Ectodermal cell (in vitro differentiated cells): ENCODE data around the gene GBE1.

ENCODE experiments used
- H3K27ac ChIP-seq: 2 replicates; pipeline ENCODE4 v1.7.0; 2013; ENCODE audit warnings: mild to moderate bottlenecking, low read depth, low read length; ENCODE audit not compliant: insufficient read depth, poor library complexity, severe bottlenecking
- H3K27me3 ChIP-seq: 2 replicates; pipeline ENCODE4 v1.7.0; 2013; ENCODE audit warnings: mild to moderate bottlenecking, low read length; ENCODE audit not compliant: insufficient read depth, control insufficient read depth, poor library complexity, severe bottlenecking
- H3K36me3 ChIP-seq: one replicate; pipeline ENCODE4 v1.7.0; 2013; ENCODE audit warnings: low read length; ENCODE audit not compliant: control insufficient read depth, insufficient read depth
- H3K4me1 ChIP-seq: one replicate; pipeline ENCODE4 v1.7.0; 2013; ENCODE audit warnings: low read length; ENCODE audit not compliant: control insufficient read depth, insufficient read depth
- H3K4me3 ChIP-seq: 2 replicates; pipeline ENCODE4 v1.7.0; 2013; ENCODE audit warnings: low read depth, low read length, control low read depth; ENCODE audit not compliant: insufficient read depth
- H3K9me3 ChIP-seq: 2 replicates; pipeline ENCODE4 v1.7.0; 2013; ENCODE audit warnings: mild to moderate bottlenecking, low read length, moderate library complexity; ENCODE audit not compliant: control insufficient read depth
- WGBS, 2 experiments: methylation state at CpG; one replicate each; pipeline ENCODE4 v1.1.7; 2013; ENCODE audit warnings: missing lambda C conversion rate in 2 of 2; 5-methylcytosine and 5-hydroxymethylcytosine counted together

GBE1 gene

DNA sequence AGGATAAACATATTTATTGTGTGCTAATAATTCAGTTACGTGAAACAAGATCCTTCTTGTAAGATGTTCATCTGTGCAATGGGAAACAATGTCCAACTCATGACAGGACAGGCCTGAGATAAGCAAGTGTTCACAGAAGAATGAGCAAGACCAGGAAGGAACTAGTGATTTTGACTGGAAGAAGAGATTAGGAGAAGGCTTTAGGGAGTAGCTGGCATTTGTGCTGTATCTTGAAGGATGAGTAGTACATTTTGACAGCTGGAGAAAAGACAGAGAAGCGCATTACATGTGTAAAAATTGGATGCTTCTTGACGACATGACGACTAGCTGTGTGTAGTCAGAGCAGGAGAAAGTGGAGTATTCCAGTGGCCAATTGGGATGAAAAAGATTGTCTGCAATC is 48.4 kb downstream of the GBE1 start:
- WGBS, 2 experiments: 90 to 96% methylated on average over 4 of the region's 4 CpGs

DNA sequence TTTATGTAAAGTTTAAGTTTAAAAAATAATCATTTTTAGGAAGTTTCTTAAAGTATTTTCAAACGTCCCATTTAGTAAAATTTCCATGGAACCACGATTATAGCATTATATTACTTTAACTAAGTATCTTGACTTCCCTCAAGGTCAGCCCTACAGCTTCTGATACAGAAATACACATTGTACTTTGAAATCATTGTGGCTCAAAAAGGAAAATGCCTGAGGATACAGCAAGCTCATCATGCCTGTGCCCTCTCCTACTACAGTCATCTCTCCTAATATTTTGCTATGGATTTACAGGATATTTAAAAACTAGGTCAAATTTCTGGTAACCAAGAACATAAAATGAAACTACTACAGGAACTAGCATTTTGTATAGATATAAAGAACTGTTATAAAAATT is 51.8 kb downstream of the GBE1 start:
- Histone ChIP-seq H3K9me3 (no peaks in the 10 kb centered on the region), H3K4me1 (no peaks in the 10 kb centered on the region)
- WGBS, 2 experiments: 88 to 90% methylated on average over 2 of the region's 2 CpGs

More for the DNA sequence above, 48.4 kb downstream of the GBE1 start:
- H3K4me1 ChIP-seq: no peaks in the 10 kb centered on the region
- H3K4me3 ChIP-seq: no peak overlapping the region
- H3K9me3 ChIP-seq: no peaks in the 10 kb centered on the region
- H3K36me3 ChIP-seq: no peaks in the 10 kb centered on the region
- H3K27ac ChIP-seq: no peak overlapping the region
- no peaks in the 10 kb centered on the region for H3K27me3 ChIP-seq

DNA sequence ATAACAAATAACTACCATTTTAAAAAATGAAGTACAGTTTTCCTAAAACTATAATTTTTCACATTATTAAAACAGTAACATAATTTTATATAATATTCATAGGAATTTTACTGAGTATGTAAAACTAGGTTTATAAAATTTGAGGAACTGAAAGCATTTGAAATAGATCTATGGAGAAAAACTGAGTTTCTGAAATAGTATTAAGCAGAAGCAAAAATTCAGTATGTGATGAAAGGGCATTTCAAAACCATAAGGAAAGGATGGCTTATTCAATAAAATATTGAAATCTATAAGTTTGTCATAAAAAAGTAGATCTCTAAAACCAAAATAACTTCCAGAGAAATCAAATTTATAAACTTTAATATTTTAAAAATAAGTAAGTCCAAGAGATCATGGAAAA is 53.4 kb downstream of the GBE1 start:
- Histone ChIP-seq H3K27ac (no peak overlapping the region), H3K4me1 (no peaks in the 10 kb centered on the region), H3K27me3 (no peaks in the 10 kb centered on the region), H3K9me3 (no peaks in the 10 kb centered on the region), H3K4me3 (no peak overlapping the region), H3K36me3 (no peaks in the 10 kb centered on the region)

More for the DNA sequence above, 51.8 kb downstream of the GBE1 start:
- H3K4me3 ChIP-seq: no peak overlapping the region
- no peaks in the 10 kb centered on the region for H3K27me3 ChIP-seq
- no peak overlapping the region for H3K27ac ChIP-seq
- H3K36me3 ChIP-seq: no peaks in the 10 kb centered on the region

DNA sequence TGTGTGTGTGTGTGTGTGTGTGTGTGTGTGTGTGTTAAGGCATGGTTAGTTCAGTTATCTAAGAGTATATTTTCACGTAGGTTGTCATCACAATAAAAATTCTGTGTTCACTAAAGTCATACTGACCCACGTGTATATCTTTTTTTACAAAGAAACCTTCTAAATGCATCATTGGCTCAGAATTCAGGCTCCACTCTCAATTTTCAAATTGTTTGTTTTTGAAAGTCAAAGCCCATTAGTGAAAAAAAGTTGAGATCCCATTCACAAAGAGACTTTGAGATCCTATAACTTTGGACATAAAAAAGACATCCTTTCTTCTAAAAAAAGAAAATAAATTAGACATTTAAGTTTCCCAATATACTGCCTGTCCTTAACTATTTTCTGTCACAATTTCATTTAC is 59.3 kb downstream of the GBE1 start:
- WGBS, 2 experiments: 89 to 98% methylated on average over 2 of the region's 2 CpGs

DNA sequence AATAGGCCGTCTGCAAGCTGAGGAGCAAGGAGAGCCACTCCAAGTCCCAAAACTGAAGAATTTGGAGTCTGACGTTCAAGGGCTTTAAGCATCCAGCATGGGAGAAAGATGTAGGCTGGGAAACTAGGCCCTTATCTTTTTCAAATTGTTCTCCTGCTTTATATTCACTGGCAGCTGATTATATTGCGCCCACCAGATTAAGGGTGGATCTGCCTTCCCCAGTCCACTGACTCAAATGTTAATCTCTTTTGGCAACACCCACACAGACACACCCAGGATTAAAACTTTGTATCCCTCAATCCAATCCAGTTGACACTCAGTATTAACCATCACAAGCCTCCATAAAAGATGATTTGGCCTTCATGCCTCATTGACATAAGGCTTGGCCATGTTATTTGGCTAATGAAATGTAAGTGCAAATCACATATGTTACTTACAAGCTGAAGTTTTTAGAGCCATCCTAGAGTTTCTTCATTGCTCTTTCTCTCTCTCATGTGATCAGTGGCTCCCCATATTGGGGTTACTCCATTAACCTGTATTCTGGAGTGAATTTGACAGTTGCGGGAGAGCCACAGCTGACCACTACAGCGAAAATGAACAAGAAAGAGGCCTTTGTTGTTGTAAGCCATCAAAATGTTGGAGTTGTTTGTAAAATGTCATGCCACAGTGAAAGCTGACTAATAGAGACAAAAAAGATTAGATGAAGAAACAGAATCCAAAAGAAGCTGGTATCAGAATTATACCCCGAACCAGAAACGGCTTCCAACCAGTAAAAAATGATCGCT is 61.7 kb downstream of the GBE1 start:
- H3K27ac ChIP-seq: no peak overlapping the region
- H3K4me3 ChIP-seq: no peak overlapping the region

More for the DNA sequence above, 59.3 kb downstream of the GBE1 start:
- Histone ChIP-seq H3K4me3 (no peak overlapping the region), H3K9me3 (no peaks in the 10 kb centered on the region), H3K4me1 (no peaks in the 10 kb centered on the region), H3K27me3 (no peaks in the 10 kb centered on the region), H3K36me3 (no peaks in the 10 kb centered on the region), H3K27ac (no peak overlapping the region)

DNA sequence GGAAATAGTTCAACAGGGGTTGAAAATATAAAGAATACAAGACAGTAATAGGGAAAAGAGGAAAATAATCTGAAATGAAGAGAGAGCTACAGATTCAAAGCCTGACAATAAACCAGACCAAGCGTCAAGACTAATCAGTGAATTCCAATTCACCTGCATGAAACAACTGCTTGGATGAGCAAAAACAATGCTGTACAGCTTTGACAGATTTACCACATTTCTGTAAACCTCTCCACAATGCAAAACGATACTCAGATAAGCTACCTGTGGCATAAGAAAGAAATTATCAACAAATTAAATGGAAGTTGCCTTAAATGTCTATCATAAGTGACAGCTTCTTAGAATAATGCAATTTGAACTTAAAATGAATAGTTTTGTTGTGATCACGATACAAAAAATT is 65.4 kb downstream of the GBE1 start:
- H3K4me1 ChIP-seq: no peaks in the 10 kb centered on the region
- WGBS, 2 experiments: 96 to 97% methylated on average over 2 to 3 of the region's 3 CpGs

More for the DNA sequence above, 61.7 kb downstream of the GBE1 start:
- Histone ChIP-seq H3K4me1 (no peaks in the 10 kb centered on the region), H3K9me3 (no peaks in the 10 kb centered on the region), H3K27me3 (no peaks in the 10 kb centered on the region), H3K36me3 (no peaks in the 10 kb centered on the region)
- WGBS, 2 experiments: 95 to 96% methylated on average over 8 of the region's 8 CpGs

DNA sequence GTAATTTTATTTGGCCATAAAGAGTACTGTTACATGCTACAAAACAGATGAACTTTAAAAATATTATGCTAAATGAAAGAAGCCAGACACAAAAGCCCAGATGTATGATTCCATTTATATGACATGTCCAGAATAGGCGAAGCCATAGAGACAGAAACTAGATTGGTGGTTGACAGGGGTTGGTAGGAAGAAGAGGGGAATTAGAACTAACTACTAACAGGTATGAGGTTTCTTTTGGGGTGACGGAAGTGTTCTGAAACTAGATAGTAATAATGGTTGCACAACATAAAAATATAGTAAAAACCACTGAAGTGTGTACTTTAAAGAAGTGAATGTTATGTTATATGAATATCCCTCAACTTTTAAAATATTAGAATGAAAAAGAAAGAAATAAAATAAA is 66.1 kb downstream of the GBE1 start:
- H3K4me3 ChIP-seq: no peak overlapping the region
- WGBS, 2 experiments: 82 to 100% methylated on average over 1 to 2 of the region's 2 CpGs
- H3K9me3 ChIP-seq: no peaks in the 10 kb centered on the region
- no peak overlapping the region for H3K27ac ChIP-seq
- no peaks in the 10 kb centered on the region for H3K36me3 ChIP-seq
- H3K27me3 ChIP-seq: no peaks in the 10 kb centered on the region
- no peaks in the 10 kb centered on the region for H3K4me1 ChIP-seq

More for the DNA sequence above, 65.4 kb downstream of the GBE1 start:
- Histone ChIP-seq H3K27ac (no peak overlapping the region), H3K27me3 (no peaks in the 10 kb centered on the region), H3K9me3 (no peaks in the 10 kb centered on the region), H3K4me3 (no peak overlapping the region), H3K36me3 (no peaks in the 10 kb centered on the region)

DNA sequence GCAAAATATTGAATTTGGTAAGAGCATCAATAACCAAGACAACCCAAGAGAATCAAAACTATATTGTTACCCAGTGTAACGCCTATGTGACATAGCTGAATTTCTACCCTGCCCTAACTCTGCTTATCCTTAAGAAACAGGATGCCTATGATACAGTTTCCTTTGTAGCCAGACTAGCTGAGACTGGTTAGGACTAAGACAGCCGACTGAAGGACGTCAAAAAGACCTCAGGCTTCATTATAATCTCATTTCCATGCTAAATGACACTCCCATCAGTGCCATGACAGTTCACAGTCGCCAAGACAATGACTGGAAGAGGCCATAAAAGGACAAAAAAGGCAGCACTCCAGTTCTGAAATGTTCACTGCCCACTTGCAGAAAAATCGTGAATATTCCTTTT is 66.8 kb downstream of the GBE1 start:
- Histone ChIP-seq H3K4me3 (no peak overlapping the region), H3K27me3 (no peaks in the 10 kb centered on the region), H3K9me3 (no peaks in the 10 kb centered on the region), H3K27ac (no peak overlapping the region), H3K36me3 (no peaks in the 10 kb centered on the region), H3K4me1 (no peaks in the 10 kb centered on the region)
- 91 to 92% methylated on average over 5 of the region's 5 CpGs for WGBS, 2 experiments

DNA sequence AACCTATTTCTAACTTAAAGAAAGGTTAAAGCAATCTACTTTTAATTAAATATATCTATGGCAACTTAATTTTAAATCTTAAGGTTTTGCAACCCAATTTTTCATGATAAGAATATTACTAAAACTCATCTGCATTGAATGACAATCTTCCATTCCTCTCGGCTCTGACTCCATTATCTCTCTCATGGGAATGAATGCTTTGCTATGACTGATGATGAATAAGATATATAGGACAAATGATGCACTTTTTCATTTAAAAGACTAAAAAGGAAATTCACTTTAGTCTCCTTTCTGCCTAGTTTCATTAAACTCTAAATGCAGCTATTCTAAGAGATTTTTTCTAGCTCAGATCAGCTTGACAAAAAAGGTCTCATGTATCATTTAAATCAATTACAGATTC is 68.7 kb downstream of the GBE1 start:
- H3K36me3 ChIP-seq: no peaks in the 10 kb centered on the region
- no peak overlapping the region for H3K27ac ChIP-seq
- no peaks in the 10 kb centered on the region for H3K9me3 ChIP-seq
- no peak overlapping the region for H3K4me3 ChIP-seq
- H3K27me3 ChIP-seq: no peaks in the 10 kb centered on the region
- H3K4me1 ChIP-seq: no peaks in the 10 kb centered on the region
- WGBS, 2 experiments: 80% methylated on average over 1 of the region's 1 CpG; no CpG with 5 or more reads in 1 of the 2 experiments

DNA sequence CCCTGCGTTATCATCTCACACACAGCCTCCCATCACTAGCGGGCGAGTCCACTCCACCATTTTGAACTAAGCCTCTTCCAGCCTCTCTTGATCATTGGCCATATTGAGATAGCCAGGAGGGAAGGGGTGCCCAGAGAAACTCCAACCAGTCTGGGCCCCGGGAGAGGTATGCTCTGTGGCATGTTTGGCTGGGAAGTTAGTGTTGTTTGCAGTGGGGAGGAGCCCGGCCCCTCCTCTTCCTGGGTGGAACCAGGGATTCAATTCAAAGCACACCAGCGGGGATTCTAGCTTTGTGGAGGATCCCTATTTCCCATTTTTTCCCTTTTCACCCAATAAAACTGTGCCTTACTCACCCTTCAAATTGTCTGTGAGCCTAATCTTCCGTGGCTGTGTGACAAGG is 71.8 kb downstream of the GBE1 start:
- WGBS, 2 experiments: 90 to 93% methylated on average over 7 of the region's 7 CpGs

More for the DNA sequence above, 71.8 kb downstream of the GBE1 start:
- Histone ChIP-seq H3K4me3 (no peak overlapping the region), H3K27me3 (no peaks in the 10 kb centered on the region), H3K9me3 (no peaks in the 10 kb centered on the region), H3K27ac (no peak overlapping the region), H3K36me3 (no peaks in the 10 kb centered on the region), H3K4me1 (no peaks in the 10 kb centered on the region)
